Cardiac muscle cell (in vitro differentiated cells and primary cell): ENCODE measurements around the gene ZNF319. TPM values are rescaled to one million over a fixed set of nuclear protein-coding genes. Genes with fewer than 3 reads are reported as not detected.

Experiments
- DNase-seq, 2 donors: peaks; one replicate each; pipeline versions ENCODE4 v3.0.0 to v3.0.0-alpha.2; 2010 to 2017; ENCODE audit warnings: low read depth in 1 of 2, low spot score in 1 of 2
- H3K27ac ChIP-seq: fragments of 200-600 bp; sonication (generic); 2 replicates; pipeline ENCODE4 v1.5.1; 2016
- H3K27me3 ChIP-seq: fragments of 200-600 bp; sonication (generic); 2 replicates; pipeline ENCODE4 v1.6.0; 2016; ENCODE audit warnings: control low read depth
- H3K36me3 ChIP-seq: fragments of 200-600 bp; sonication (generic); 2 replicates; pipeline ENCODE4 v1.5.1; 2016; ENCODE audit warnings: control low read depth
- H3K4me1 ChIP-seq: fragments of 200-600 bp; sonication (generic); 2 replicates; pipeline ENCODE4 v1.8.1; 2017; ENCODE audit warnings: low read depth, mild to moderate bottlenecking, mixed run types
- H3K4me3 ChIP-seq: fragments of 200-600 bp; sonication (generic); 2 replicates; pipeline ENCODE4 v1.5.1; 2016; ENCODE audit warnings: mild to moderate bottlenecking
- H3K9me3 ChIP-seq: fragments of 200-600 bp; sonication (generic); 2 replicates; pipeline ENCODE4 v1.5.1; 2017; ENCODE audit warnings: low read depth, mild to moderate bottlenecking, control low read depth
- polyA plus RNA-seq: library from polyadenylated mRNA; unstranded; fragments of >200 nt; fragmentation: Nextera tagmentation; extraction: Ambion mirVana; gene quantifications from 2 replicates; pipeline ENCODE4 v1.2.1, GENCODE V29; 2016
- total RNA-seq: library from RNA; depleted of rRNA; stranded (reverse); fragments of >200 nt; gene quantifications from 2 replicates; pipeline ENCODE4 v1.2.3, GENCODE V29; 2016
- TF ChIP-seq, protein P1 (sequence below): IDR thresholded peaks from 2 replicates; pipeline ENCODE4 v1.5.1; 2012; ENCODE audit warnings: low read depth, mild to moderate bottlenecking, low read length

The ZNF319 gene
- total and polyA plus RNA-seq, 2 experiments from 2014 or later = 12.3 to 12.4 TPM

GRCh38 chr16:57998992-57999365, 1.5 kb downstream of the ZNF319 start:
- TF ChIP-seq, protein P1, sequence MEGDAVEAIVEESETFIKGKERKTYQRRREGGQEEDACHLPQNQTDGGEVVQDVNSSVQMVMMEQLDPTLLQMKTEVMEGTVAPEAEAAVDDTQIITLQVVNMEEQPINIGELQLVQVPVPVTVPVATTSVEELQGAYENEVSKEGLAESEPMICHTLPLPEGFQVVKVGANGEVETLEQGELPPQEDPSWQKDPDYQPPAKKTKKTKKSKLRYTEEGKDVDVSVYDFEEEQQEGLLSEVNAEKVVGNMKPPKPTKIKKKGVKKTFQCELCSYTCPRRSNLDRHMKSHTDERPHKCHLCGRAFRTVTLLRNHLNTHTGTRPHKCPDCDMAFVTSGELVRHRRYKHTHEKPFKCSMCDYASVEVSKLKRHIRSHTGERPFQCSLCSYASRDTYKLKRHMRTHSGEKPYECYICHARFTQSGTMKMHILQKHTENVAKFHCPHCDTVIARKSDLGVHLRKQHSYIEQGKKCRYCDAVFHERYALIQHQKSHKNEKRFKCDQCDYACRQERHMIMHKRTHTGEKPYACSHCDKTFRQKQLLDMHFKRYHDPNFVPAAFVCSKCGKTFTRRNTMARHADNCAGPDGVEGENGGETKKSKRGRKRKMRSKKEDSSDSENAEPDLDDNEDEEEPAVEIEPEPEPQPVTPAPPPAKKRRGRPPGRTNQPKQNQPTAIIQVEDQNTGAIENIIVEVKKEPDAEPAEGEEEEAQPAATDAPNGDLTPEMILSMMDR = no peak
- DNase-seq = peak in 1 of 2 donors; percentile 35
- Histone ChIP-seq H3K4me1 (peaks cover 16% of the 10 kb centered on the region), H3K9me3 (no peaks in the 10 kb centered on the region), H3K27ac (no peak overlapping the region), H3K36me3 (peaks cover 8% of the 10 kb centered on the region), H3K4me3 (no peak overlapping the region), H3K27me3 (no peaks in the 10 kb centered on the region)

- peaks cover 16% of the 10 kb centered on the region for H3K4me1 ChIP-seq
- no peak overlapping the region for H3K4me3 ChIP-seq
- peaks cover 8% of the 10 kb centered on the region for H3K36me3 ChIP-seq
- DNase-seq = peak in 1 of 2 donors; percentile 56
- no peaks in the 10 kb centered on the region for H3K27me3 ChIP-seq
- H3K9me3 ChIP-seq = no peaks in the 10 kb centered on the region
- no peak overlapping the region for H3K27ac ChIP-seq
- TF ChIP-seq, protein P1 = no peak
Measured at GRCh38 chr16:57998486-57998885, 2.0 kb downstream of the ZNF319 start.

DNA sequence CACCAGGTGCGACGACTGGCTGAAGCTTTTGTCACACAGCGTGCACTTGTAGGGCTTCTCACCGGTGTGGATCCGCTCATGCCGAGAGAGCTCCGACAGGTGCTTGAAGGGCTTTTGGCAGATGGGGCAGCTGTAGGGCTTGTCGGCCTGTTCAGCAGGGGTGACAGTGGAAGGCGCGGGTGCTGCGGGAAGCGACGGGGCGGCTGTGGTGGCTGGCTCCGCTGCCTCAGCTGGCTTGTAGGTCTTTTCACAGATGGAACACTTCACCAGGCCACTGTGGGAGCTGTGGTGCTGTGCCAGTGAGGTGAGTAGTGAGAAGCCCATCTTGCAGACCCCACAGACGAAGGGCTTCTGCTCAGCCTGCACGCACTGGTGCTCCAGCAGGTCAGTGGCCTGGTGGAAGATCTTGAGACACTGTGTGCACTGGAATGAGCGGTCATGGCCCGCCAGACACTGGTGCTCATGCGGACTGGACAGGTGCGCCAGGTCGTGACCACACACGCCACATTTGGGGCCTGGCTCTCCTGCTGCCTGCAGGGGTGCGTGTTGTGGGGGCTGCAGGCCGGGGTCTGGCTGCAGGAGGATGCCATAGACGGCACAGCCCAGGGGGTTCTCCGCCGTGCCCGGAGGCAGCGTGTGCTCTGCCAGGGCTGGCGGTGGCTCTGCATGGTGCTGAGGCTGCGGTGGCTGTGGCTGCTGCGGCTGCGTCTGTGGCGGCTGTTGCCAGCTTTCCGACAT, 2.8 kb downstream of the ZNF319 start:
- Histone ChIP-seq H3K27ac (no peak overlapping the region), H3K4me1 (peaks cover 16% of the 10 kb centered on the region), H3K4me3 (no peak overlapping the region), H3K27me3 (no peaks in the 10 kb centered on the region), H3K9me3 (no peaks in the 10 kb centered on the region), H3K36me3 (peaks cover 8% of the 10 kb centered on the region)
- no peak for DNase-seq
- TF ChIP-seq, protein P1 = no peak

- Histone ChIP-seq H3K27me3 (no peaks in the 10 kb centered on the region), H3K4me1 (peaks cover 16% of the 10 kb centered on the region), H3K27ac (no peak overlapping the region), H3K9me3 (no peaks in the 10 kb centered on the region), H3K36me3 (peaks cover 8% of the 10 kb centered on the region), H3K4me3 (no peak overlapping the region)
- DNase-seq = no peak
- TF ChIP-seq, protein P1 = no peak
Measured at GRCh38 chr16:57997176-57997527, 3.3 kb downstream of the ZNF319 start.

DNA sequence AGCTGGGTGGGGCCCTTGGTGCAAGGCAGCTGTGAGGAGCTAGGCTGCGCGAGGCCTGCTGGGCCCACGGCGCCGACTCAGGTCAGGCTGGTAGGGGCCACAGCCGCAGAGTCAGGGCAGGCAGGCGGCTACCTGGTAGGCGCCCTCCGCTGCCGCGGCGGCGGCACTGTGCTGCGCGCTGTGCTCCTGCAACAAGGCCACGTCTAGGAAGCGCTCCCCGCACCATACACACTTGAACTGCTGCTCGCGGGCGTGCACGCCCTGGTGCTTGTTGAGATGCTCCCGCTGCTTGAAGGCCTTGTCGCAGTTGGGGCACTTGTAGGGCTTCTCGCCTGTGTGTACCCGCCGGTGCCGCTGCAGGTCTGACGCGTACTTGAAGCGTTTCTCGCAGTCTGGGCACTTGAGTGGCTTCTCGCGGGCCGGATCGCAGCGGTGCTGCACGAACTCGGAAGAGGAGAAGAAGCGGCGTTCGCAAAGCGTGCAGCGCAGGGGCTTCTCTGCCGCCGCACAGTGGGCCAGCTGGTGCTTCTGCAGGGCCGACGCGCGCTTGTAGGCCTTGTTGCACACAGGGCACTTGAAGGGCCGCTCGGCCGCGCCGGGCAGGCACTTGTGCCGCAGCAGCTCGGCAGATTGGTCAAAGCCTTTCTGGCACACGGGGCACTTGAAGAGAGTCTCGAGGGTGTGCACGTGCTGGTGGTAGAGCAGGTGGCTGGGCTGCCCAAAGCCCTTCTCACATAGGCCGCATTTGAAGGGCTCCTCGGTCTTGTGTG, 3.9 kb downstream of the ZNF319 start:
- no peaks in the 10 kb centered on the region for H3K9me3 ChIP-seq
- DNase-seq = no peak
- H3K27ac ChIP-seq = no peak overlapping the region

More for the DNA sequence above, 3.9 kb downstream of the ZNF319 start:
- peaks cover 8% of the 10 kb centered on the region for H3K36me3 ChIP-seq
- no peaks in the 10 kb centered on the region for H3K27me3 ChIP-seq
- no peak overlapping the region for H3K4me3 ChIP-seq
- TF ChIP-seq, protein P1 = no peak
- peaks cover 11% of the 10 kb centered on the region for H3K4me1 ChIP-seq
